ENCODE measurements around the gene CPM. TPM values are rescaled to one million over a fixed set of nuclear protein-coding genes. Genes with fewer than 3 reads are reported as not detected.

Gene CPM
- total RNA-seq, 3 donors from 2014 or later (not counting 1 experiment from before 2014, with no cell fraction given): 0.25 to 1.6 (median 0.68) TPM

- no peaks in the 10 kb centered on the region for H3K36me3 Mint-ChIP-seq
- no peaks in the 10 kb centered on the region for H3K9me3 ChIP-seq (ENCODE audit: control insufficient read depth, insufficient read depth, low read length)
- no peak overlapping the region for H3K4me3 Mint-ChIP-seq
- no peak for ATAC-seq
- H3K4me3 ChIP-seq (ENCODE audit: low read length): no peak overlapping the region
- H3K27me3 ChIP-seq (ENCODE audit: control insufficient read depth, insufficient read depth, low read length): no peaks in the 10 kb centered on the region
- H3K4me1 Mint-ChIP-seq: peaks cover 17 to 30% of the 10 kb centered on the region in 2 donors
- DNase-seq: no peak
- H3K27ac Mint-ChIP-seq: peak overlapping the region in 1 of 2 donors; percentile 61
- 98% methylated on average over 7 of the region's 8 CpGs for WGBS (ENCODE audit: insufficient coverage)
- no peaks in the 10 kb centered on the region for H3K9me3 Mint-ChIP-seq
- peaks cover 75% of the 10 kb centered on the region for H3K36me3 ChIP-seq (ENCODE audit: control insufficient read depth, insufficient read depth, low read length)
- H3K4me1 ChIP-seq (ENCODE audit: control insufficient read depth, insufficient read depth, low read length): peaks cover 8% of the 10 kb centered on the region
- TF ChIP-seq CTCF (IDR thresholded peaks at IDR 0.05): no peak
- H3K27me3 Mint-ChIP-seq (ENCODE audit: low read depth in 2 of 2): no peaks in the 10 kb centered on the region
- H3K27ac ChIP-seq (ENCODE audit: low read length): no peak overlapping the region
- intact Hi-C loops (cut with micrococcal nuclease): no loop called here
Observed at GRCh38 chr12:68815928-68816800, 116.8 kb downstream of the CPM start.

GRCh38 chr12:68815232-68815927, 117.6 kb downstream of the CPM start:
- Histone ChIP-seq H3K27ac (ENCODE audit: low read length) (no peak overlapping the region), H3K27me3 (ENCODE audit: control insufficient read depth, insufficient read depth, low read length) (no peaks in the 10 kb centered on the region), H3K36me3 (ENCODE audit: control insufficient read depth, insufficient read depth, low read length) (peaks cover 69% of the 10 kb centered on the region), H3K4me3 (ENCODE audit: low read length) (no peak overlapping the region), H3K9me3 (ENCODE audit: control insufficient read depth, insufficient read depth, low read length) (no peaks in the 10 kb centered on the region), H3K4me1 (ENCODE audit: control insufficient read depth, insufficient read depth, low read length) (peaks cover 8% of the 10 kb centered on the region)
- ATAC-seq (no peak), DNase-seq (no peak)
- Mint-ChIP-seq H3K36me3 (no peaks in the 10 kb centered on the region), H3K4me1 (peaks cover 17 to 35% of the 10 kb centered on the region in 2 donors), H3K9me3 (no peaks in the 10 kb centered on the region), H3K27ac (peak overlapping the region; percentile 8 to 61), H3K4me3 (no peak overlapping the region), H3K27me3 (ENCODE audit: low read depth in 2 of 2) (no peaks in the 10 kb centered on the region)
- intact Hi-C loops (cut with micrococcal nuclease): no loop called here
- 93% methylated on average over 3 of the region's 5 CpGs for WGBS (ENCODE audit: insufficient coverage)
- no peak for TF ChIP-seq CTCF (IDR thresholded peaks at IDR 0.05)

DNA sequence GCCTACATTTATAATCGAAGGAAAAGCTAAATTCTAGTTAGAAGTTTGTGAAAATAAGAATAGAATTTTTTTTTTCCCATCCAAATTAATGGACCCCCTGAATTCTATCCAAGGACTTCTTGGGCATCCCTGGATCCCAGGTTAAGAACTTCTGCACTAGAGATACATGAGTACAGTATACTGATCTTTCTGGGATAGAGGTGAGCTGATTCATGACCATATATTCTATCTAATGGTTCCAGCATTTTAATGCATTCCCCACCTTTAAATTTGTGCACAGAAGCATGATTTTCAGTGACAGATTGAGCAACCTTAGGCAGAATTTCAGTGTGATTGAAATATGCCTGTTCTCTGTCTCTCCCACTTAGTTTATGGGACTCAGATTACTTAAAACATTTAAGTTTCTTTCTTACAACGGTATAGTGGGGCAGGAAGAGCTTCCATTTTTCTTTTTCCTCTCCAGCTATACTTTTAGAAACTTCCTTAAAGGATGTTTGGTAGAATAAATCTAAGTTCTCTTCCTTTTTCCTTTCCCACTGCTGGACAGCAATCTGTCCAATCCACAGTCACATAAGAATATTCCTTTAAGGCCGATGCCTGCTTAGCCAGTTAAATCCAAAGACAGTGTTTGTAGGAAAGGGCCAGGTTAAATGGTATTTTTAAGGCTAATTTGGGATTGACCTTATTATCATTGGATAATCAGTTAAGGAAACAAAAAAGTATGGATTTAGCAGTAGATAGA, 118.3 kb downstream of the CPM start:
- Histone ChIP-seq H3K36me3 (ENCODE audit: control insufficient read depth, insufficient read depth, low read length) (peaks cover 69% of the 10 kb centered on the region), H3K27me3 (ENCODE audit: control insufficient read depth, insufficient read depth, low read length) (no peaks in the 10 kb centered on the region), H3K27ac (ENCODE audit: low read length) (no peak overlapping the region), H3K4me1 (ENCODE audit: control insufficient read depth, insufficient read depth, low read length) (peaks cover 8% of the 10 kb centered on the region), H3K4me3 (ENCODE audit: low read length) (no peak overlapping the region), H3K9me3 (ENCODE audit: control insufficient read depth, insufficient read depth, low read length) (no peaks in the 10 kb centered on the region)
- intact Hi-C loops (cut with micrococcal nuclease): no loop called here
- Mint-ChIP-seq H3K9me3 (no peaks in the 10 kb centered on the region), H3K27me3 (ENCODE audit: low read depth in 2 of 2) (no peaks in the 10 kb centered on the region), H3K27ac (peak overlapping the region; percentile 8 to 17), H3K4me3 (no peak overlapping the region), H3K36me3 (no peaks in the 10 kb centered on the region), H3K4me1 (peaks cover 17 to 35% of the 10 kb centered on the region in 2 donors)
- ATAC-seq: no peak
- no peak for TF ChIP-seq CTCF (IDR thresholded peaks at IDR 0.05)
- WGBS (ENCODE audit: insufficient coverage): 100% methylated on average over 1 of the region's 3 CpGs
- DNase-seq: no peak

All from natural killer cell (primary cell).